Neural cell (in vitro differentiated cells): ENCODE measurements around the gene SMAP1. TPM values are rescaled to one million over a fixed set of nuclear protein-coding genes. Genes with fewer than 3 reads are reported as not detected.

ENCODE experiments used
- H2AFZ ChIP-seq: fragments of 200-600, 300-800 bp; sonication (generic), shearing (Covaris generic); 2 replicates; pipeline ENCODE4 v1.6.0; 2014; ENCODE audit warnings: low read depth, mild to moderate bottlenecking, antibody characterized with exemption, low read length, moderate library complexity
- H3F3A ChIP-seq: fragments of 200-600 bp; shearing (Covaris generic); 2 replicates; pipeline ENCODE4 v1.6.1; 2016; ENCODE audit warnings: mild to moderate bottlenecking, moderate library complexity, mixed read lengths, antibody characterized with exemption, low read length; ENCODE audit not compliant: insufficient read depth, poor library complexity, severe bottlenecking
- H3K27ac ChIP-seq: fragments of 200-600, 300-800 bp; sonication (generic), shearing (Covaris generic); 2 replicates; pipeline ENCODE4 v1.5.1; 2014; ENCODE audit warnings: mild to moderate bottlenecking, low read length, moderate library complexity
- H3K27me3 ChIP-seq: fragments of 300-800, 200-600 bp; sonication (generic), shearing (Covaris generic); 2 replicates; pipeline ENCODE4 v1.6.0; 2014; ENCODE audit warnings: mild to moderate bottlenecking, low read depth, low read length, moderate library complexity; ENCODE audit not compliant: insufficient read depth
- H3K36me3 ChIP-seq: fragments of 300-800, 200-600 bp; sonication (generic), shearing (Covaris generic); 2 replicates; pipeline ENCODE4 v1.5.1; 2014; ENCODE audit warnings: mild to moderate bottlenecking, antibody characterized with exemption, low read length, moderate library complexity; ENCODE audit not compliant: insufficient read depth
- H3K4me2 ChIP-seq: fragments of 300-800, 200-600 bp; sonication (generic), shearing (Covaris generic); 2 replicates; pipeline ENCODE4 v1.6.0; 2014; ENCODE audit warnings: mild to moderate bottlenecking, low read length
- H3K4me3 ChIP-seq: fragments of 300-800, 200-600 bp; sonication (generic), shearing (Covaris generic); 2 replicates; pipeline ENCODE4 v1.5.1; 2014; ENCODE audit warnings: mild to moderate bottlenecking, low read length, moderate library complexity
- H3K79me2 ChIP-seq: fragments of 200-600 bp; shearing (Covaris generic); replicated peaks from 2 replicates; pipeline ENCODE4 v1.6.0; 2014; ENCODE audit warnings: mild to moderate bottlenecking, low read length, moderate library complexity; ENCODE audit not compliant: insufficient read depth
- H3K9ac ChIP-seq: fragments of 300-800, 200-600 bp; sonication (generic), shearing (Covaris generic); 2 replicates; pipeline ENCODE4 v1.6.1; 2016; ENCODE audit warnings: mild to moderate bottlenecking, low read length, mixed read lengths
- H3K9me2 ChIP-seq: fragments of 200-600 bp; shearing (Covaris generic); 2 replicates; pipeline ENCODE4 v1.6.1; 2016; ENCODE audit warnings: mild to moderate bottlenecking, low read length, mixed read lengths; ENCODE audit not compliant: insufficient read depth
- H3K9me3 ChIP-seq: fragments of 200-600, 300-800 bp; sonication (generic), shearing (Covaris generic); 2 replicates; pipeline ENCODE4 v1.6.1; 2016; ENCODE audit warnings: mild to moderate bottlenecking, mixed run types, low read length, moderate library complexity, mixed read lengths
- H4K20me1 ChIP-seq: fragments of 200-600 bp; shearing (Covaris generic); 2 replicates; pipeline ENCODE4 v1.6.1; 2016; ENCODE audit warnings: mild to moderate bottlenecking, mixed run types; ENCODE audit not compliant: insufficient read depth
- CTCF ChIP-seq: fragments of 450-650 bp; IDR thresholded peaks from 2 replicates; pipeline ENCODE4 v1.5.1; 2014; ENCODE audit warnings: antibody characterized with exemption, mild to moderate bottlenecking, moderate library complexity; ENCODE audit not compliant: poor library complexity, severe bottlenecking
- EP300 ChIP-seq: fragments of 450-650 bp; conservative IDR thresholded peaks from 2 replicates; pipeline ENCODE4 v1.6.1; 2014; ENCODE audit warnings: antibody characterized with exemption, mild to moderate bottlenecking, moderate library complexity; ENCODE audit not compliant: poor library complexity, severe bottlenecking
- EZH2 ChIP-seq: fragments of 200-600, 300-800 bp; shearing (Covaris generic), sonication (generic); IDR thresholded peaks from 2 replicates; pipeline ENCODE4 v1.6.1; 2014; ENCODE audit warnings: antibody characterized with exemption, low read length, borderline replicate concordance, mild to moderate bottlenecking; ENCODE audit not compliant: insufficient read depth, poor library complexity, severe bottlenecking
- MXI1 ChIP-seq: fragments of 450-650 bp; conservative IDR thresholded peaks from 2 replicates; pipeline ENCODE4 v1.6.1; 2014; ENCODE audit warnings: antibody characterized with exemption, mild to moderate bottlenecking; ENCODE audit not compliant: poor library complexity, severe bottlenecking
- POLR2AphosphoS5 ChIP-seq: IDR thresholded peaks from 2 replicates; pipeline ENCODE4 v1.6.1; 2012
- RAD21 ChIP-seq: fragments of 450-650 bp; conservative IDR thresholded peaks from 2 replicates; pipeline ENCODE4 v1.6.1; 2014; ENCODE audit warnings: antibody characterized with exemption, mild to moderate bottlenecking, moderate library complexity
- REST ChIP-seq: IDR thresholded peaks from 2 replicates; pipeline ENCODE4 v1.6.1; 2012; ENCODE audit warnings: borderline replicate concordance
- SMC3 ChIP-seq: fragments of 450-650 bp; conservative IDR thresholded peaks from 2 replicates; pipeline ENCODE4 v1.6.1; 2014; ENCODE audit warnings: antibody characterized with exemption, mild to moderate bottlenecking, moderate library complexity; ENCODE audit not compliant: poor library complexity
- TAF1 ChIP-seq: IDR thresholded peaks from 2 replicates; pipeline ENCODE4 v1.6.1; 2012; ENCODE audit warnings: low read depth
- polyA plus RNA-seq: library from polyadenylated mRNA; depleted of rRNA; stranded (reverse); fragments of >200 nt; gene quantifications from 2 replicates; pipeline ENCODE4 v1.2.3, GENCODE V29; 2014

The SMAP1 gene
- polyA plus RNA-seq, 1 donor from 2014 or later = 43.7 TPM

GRCh38 chr6:70806086-70806485, 138.4 kb downstream of the SMAP1 start:
- Histone ChIP-seq H3K4me2 (no peak overlapping the region), H4K20me1 (no peaks in the 10 kb centered on the region), H3K9ac (no peak overlapping the region), H3F3A (no peaks in the 10 kb centered on the region), H3K9me2 (no peaks in the 10 kb centered on the region), H3K9me3 (no peaks in the 10 kb centered on the region), H3K79me2 (no peaks in the 10 kb centered on the region), H3K4me3 (no peak overlapping the region), H3K36me3 (no peaks in the 10 kb centered on the region), H3K27me3 (no peaks in the 10 kb centered on the region), H2AFZ (no peak overlapping the region), H3K27ac (no peak overlapping the region)
- TF ChIP-seq SMC3 = no peak
- no peak for TF ChIP-seq REST
- TF ChIP-seq TAF1 = no peak
- no peak for TF ChIP-seq EZH2
- no peak for TF ChIP-seq CTCF
- TF ChIP-seq POLR2AphosphoS5 = no peak
- no peak for TF ChIP-seq RAD21
- TF ChIP-seq EP300 = no peak
- TF ChIP-seq MXI1 = no peak

GRCh38 chr6:70811788-70812187, 144.1 kb downstream of the SMAP1 start:
- Histone ChIP-seq H3K9me2 (no peaks in the 10 kb centered on the region), H3K9ac (no peak overlapping the region), H3F3A (no peaks in the 10 kb centered on the region), H4K20me1 (no peaks in the 10 kb centered on the region), H3K27me3 (no peaks in the 10 kb centered on the region), H3K9me3 (no peaks in the 10 kb centered on the region), H2AFZ (no peak overlapping the region), H3K4me2 (no peak overlapping the region), H3K79me2 (no peaks in the 10 kb centered on the region), H3K4me3 (no peak overlapping the region), H3K36me3 (no peaks in the 10 kb centered on the region), H3K27ac (no peak overlapping the region)
- no peak for TF ChIP-seq CTCF
- no peak for TF ChIP-seq EZH2
- no peak for TF ChIP-seq POLR2AphosphoS5
- no peak for TF ChIP-seq MXI1
- no peak for TF ChIP-seq RAD21
- TF ChIP-seq EP300 = no peak
- no peak for TF ChIP-seq TAF1
- no peak for TF ChIP-seq REST
- TF ChIP-seq SMC3 = no peak
